Activated CD8-positive, alpha-beta memory T cell treated with anti-CD3 and anti-CD28 coated beads for 4 hours (primary cell): ENCODE results near the gene AGA.

ENCODE experiments used
- DNase-seq, 2 donors: peaks; one replicate each; pipeline ENCODE4 v3.0.0-alpha.2; 2020; ENCODE audit warnings: low read depth in 2 of 2

The AGA gene

DNA sequence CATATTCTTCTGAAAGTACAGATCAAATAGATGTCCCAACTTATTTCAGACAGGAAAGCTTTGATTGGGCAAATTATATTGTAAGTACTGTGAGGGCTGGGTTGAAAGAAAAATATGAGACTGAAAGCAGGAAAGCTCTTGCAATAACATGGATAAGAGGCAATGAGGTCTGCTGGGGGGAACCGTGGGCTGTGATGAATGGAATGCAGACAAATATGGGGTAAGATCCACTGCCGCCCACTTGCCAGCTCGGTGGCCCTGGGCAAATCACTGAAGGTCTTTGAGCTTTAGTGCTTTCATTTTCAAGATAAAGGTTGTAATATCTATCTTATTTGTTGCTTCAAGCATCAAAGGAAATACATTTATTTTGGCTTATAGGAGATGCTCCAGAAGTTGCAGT, 51.0 kb downstream of the AGA start:
- no peak for DNase-seq

DNA sequence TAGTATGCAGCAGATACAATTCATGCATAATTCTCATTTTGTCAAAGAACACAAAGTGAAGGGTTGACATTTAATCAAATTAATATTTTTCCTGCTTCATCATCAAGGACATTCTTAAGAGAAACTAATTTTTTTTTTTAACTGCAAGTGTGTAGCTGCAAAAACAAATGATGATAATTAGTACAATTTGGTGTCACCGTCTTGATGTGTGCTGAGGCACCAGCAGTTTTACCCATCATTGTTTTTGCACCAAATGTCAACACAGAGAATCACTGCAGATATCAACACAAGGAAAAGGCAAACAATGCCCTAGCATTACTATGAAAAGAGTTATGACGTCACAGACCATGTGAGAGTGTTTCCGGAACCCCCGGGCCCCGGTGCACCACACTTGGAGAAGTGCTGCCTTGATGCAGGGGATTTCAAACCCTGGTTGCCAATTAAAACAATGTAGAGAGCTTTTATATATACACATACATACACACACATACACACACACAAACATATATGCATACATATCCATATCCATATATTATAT, 55.9 kb downstream of the AGA start:
- DNase-seq: no peak

DNA sequence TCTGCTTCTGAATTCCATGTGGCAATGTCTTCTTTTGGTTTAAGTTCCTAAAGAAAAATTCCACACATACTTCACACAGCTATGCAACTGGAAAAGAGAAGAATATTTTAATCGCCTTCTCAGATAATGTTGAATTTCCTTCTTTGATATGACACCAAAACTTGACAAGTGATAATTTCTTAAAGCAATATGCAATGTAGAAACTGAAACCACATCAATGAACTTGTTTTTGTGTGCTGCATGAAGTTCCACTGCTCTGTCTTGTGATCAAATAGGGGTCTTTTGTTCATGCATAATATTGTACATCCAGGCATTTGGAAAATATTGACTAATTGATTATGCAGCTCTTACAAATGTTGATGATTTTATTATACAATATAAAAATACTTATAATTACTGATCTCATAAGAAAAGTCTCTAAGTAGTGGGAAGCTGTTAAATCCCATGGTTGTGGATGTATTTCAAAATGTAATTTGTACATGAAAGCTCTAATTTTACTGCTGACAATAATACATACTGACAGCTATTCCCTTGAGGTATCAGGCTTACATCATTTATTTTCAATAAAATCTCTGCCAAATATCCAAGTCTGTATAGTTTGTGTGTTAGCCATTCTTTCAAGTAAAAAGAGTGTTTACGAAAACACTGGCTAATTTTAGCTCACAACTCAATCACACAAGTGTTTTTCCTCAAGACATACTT, 56.5 kb downstream of the AGA start:
- no peak for DNase-seq

DNA sequence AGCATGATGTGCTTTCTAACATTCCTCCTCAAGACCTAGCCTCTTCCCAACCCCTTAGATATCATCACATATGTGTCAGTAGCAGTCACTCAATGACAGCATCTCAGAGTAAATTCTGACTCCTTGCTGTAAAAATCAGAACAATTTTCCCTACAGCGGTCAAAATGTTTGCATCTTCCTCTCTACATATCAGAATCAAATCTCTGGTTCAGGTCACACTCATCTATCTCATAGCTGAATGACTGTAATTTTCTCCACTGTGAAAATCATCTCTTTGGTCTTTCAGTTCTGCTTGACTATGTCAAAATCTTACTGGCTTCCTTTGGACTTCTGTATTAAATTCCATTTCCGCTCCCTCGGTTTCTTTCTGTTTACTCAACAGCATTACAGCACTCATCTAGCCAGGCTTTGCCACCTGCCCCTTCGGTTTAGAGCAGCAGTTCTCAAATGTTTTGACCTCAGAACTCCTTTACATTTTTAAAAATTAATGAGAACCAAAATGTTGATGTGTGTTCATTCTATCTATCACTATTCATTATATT, 57.3 kb downstream of the AGA start:
- no peak for DNase-seq

DNA sequence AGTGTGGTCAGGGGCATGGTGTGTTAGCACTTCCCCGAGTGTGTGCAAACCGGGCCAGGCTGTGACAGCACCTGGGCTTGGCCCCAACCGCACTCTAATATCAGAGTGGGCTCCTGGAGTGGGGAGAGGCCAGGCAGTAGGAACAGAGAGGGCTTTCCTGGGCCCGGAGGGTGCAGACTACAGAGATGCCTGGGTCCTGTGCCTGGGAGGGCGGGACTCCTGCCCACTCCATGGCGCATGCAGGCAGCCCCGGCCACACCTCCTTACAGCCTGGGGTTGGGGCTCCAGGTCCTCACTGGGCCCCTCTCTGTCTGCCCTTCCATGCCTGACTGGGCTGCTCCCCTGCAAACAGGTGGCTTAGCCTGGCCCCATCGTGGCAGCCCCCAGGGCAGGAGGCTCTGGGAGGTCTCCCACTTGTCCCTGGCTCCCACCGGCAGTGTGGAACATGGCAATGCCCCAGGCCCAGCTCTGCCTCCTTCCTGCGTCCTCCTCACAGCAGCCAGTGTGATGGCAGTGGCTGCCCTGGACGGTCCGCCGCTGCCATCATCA, 60.4 kb downstream of the AGA start:
- no peak for DNase-seq
